Left ventricle myocardium inferior (tissue), 1 donor: ENCODE measurements around the gene SLC39A11. TPM values are rescaled to one million over a fixed set of nuclear protein-coding genes. Genes with fewer than 3 reads are reported as not detected.

Experiments used
- DNase-seq: peaks from one replicate; pipeline ENCODE4 v3.0.0-alpha.2; 2020
- H3K27ac ChIP-seq: fragments of 200-600 bp; replicated peaks from 2 replicates; pipeline ENCODE4 v1.8.0; 2021
- H3K27me3 ChIP-seq: fragments of 200-600 bp; 2 replicates; pipeline ENCODE4 v1.8.0; 2021; ENCODE audit warnings: low read depth
- H3K36me3 ChIP-seq: fragments of 200-600 bp; 2 replicates; pipeline ENCODE4 v1.8.0; 2021
- H3K4me1 ChIP-seq: fragments of 200-600 bp; 2 replicates; pipeline ENCODE4 v1.8.0; 2021
- H3K4me3 ChIP-seq: fragments of 200-600 bp; 2 replicates; pipeline ENCODE4 v1.8.0; 2021; ENCODE audit warnings: mild to moderate bottlenecking, moderate library complexity
- H3K9me3 ChIP-seq: fragments of 200-600 bp; replicated peaks from 2 replicates; pipeline ENCODE4 v1.8.0; 2021
- intact Hi-C: fragments of 100-400 bp; cut with micrococcal nuclease; formaldehyde crosslinking; loops from one replicate; pipeline ENCODE4 v1.11.0; 2022
- total RNA-seq: library from RNA; stranded (reverse); fragmentation: NEBNext Ultra II Directional; extraction: Animal tissue kit (Norgen Biotek cat#: 25700); gene quantifications from one replicate; pipeline ENCODE4 v1.2.1, GENCODE V29; 2021
- TF ChIP-seq, protein P1 (sequence below): fragments of 200-600 bp; IDR thresholded peaks from 2 replicates; pipeline ENCODE4 v1.8.0; 2021; ENCODE audit warnings: antibody characterized with exemption, mild to moderate bottlenecking, borderline replicate concordance
- donor health status: DM: no; HTN: yes; CAD: no; lungs with severe emphysema.

SLC39A11 gene
- total RNA-seq, 1 donor from 2014 or later: 6.4 TPM

- no peaks in the 10 kb centered on the region for H3K36me3 ChIP-seq
- intact Hi-C loops: no loop called here
- DNase-seq: no peak
- H3K27ac ChIP-seq: no peak overlapping the region
- no peaks in the 10 kb centered on the region for H3K9me3 ChIP-seq
- peaks cover 7% of the 10 kb centered on the region for H3K4me1 ChIP-seq
- no peak overlapping the region for H3K4me3 ChIP-seq
- TF ChIP-seq, protein P1, sequence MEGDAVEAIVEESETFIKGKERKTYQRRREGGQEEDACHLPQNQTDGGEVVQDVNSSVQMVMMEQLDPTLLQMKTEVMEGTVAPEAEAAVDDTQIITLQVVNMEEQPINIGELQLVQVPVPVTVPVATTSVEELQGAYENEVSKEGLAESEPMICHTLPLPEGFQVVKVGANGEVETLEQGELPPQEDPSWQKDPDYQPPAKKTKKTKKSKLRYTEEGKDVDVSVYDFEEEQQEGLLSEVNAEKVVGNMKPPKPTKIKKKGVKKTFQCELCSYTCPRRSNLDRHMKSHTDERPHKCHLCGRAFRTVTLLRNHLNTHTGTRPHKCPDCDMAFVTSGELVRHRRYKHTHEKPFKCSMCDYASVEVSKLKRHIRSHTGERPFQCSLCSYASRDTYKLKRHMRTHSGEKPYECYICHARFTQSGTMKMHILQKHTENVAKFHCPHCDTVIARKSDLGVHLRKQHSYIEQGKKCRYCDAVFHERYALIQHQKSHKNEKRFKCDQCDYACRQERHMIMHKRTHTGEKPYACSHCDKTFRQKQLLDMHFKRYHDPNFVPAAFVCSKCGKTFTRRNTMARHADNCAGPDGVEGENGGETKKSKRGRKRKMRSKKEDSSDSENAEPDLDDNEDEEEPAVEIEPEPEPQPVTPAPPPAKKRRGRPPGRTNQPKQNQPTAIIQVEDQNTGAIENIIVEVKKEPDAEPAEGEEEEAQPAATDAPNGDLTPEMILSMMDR: no peak
- no peaks in the 10 kb centered on the region for H3K27me3 ChIP-seq
These were observed 408.0 kb downstream of the SLC39A11 start for GRCh38 chr17:72684405-72685020.

- TF ChIP-seq, protein P1: no peak
- no peaks in the 10 kb centered on the region for H3K27me3 ChIP-seq
- H3K4me1 ChIP-seq: peaks cover 7% of the 10 kb centered on the region
- intact Hi-C loops: no loop called here
- H3K4me3 ChIP-seq: no peak overlapping the region
- H3K36me3 ChIP-seq: no peaks in the 10 kb centered on the region
- no peaks in the 10 kb centered on the region for H3K9me3 ChIP-seq
- no peak for DNase-seq
- no peak overlapping the region for H3K27ac ChIP-seq
These were observed 408.7 kb downstream of the SLC39A11 start for GRCh38 chr17:72683506-72684404.

DNA sequence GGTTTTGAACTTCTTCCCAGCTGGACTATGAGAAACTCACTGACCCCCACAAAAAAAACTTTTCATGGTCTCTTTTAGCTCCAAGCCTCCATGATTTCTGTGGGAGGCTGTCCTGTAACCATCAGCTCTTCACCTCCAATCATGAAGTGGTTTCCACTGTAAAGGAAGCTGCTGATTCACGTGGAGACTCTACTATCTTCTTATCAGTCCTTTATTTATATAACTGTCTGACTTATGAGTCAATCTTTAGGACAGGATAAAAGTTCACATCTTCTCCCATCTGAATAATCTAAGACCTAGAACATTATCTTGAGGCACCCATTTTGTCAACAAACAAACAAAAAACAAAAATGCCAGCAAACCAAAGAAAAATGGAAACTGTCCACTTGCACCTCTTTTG is 409.9 kb downstream of the SLC39A11 start:
- Histone ChIP-seq H3K4me1 (peaks cover 7% of the 10 kb centered on the region), H3K4me3 (no peak overlapping the region), H3K36me3 (no peaks in the 10 kb centered on the region), H3K27ac (no peak overlapping the region), H3K27me3 (no peaks in the 10 kb centered on the region), H3K9me3 (no peaks in the 10 kb centered on the region)
- intact Hi-C loops: no loop called here
- no peak for DNase-seq
- TF ChIP-seq, protein P1: no peak

- DNase-seq: no peak
- intact Hi-C loops: no loop called here
- TF ChIP-seq, protein P1: no peak
- Histone ChIP-seq H3K27me3 (no peaks in the 10 kb centered on the region), H3K4me1 (peaks cover 7% of the 10 kb centered on the region), H3K27ac (no peak overlapping the region), H3K36me3 (no peaks in the 10 kb centered on the region), H3K9me3 (no peaks in the 10 kb centered on the region), H3K4me3 (no peak overlapping the region)
These were observed 410.6 kb downstream of the SLC39A11 start for GRCh38 chr17:72681844-72682243.

GRCh38 chr17:72677714-72678390 is 414.6 kb downstream of the SLC39A11 start:
- no peaks in the 10 kb centered on the region for H3K4me1 ChIP-seq
- DNase-seq: no peak
- intact Hi-C loops: no loop called here
- no peaks in the 10 kb centered on the region for H3K36me3 ChIP-seq
- H3K4me3 ChIP-seq: no peak overlapping the region
- no peaks in the 10 kb centered on the region for H3K9me3 ChIP-seq
- no peak overlapping the region for H3K27ac ChIP-seq
- H3K27me3 ChIP-seq: no peaks in the 10 kb centered on the region
- TF ChIP-seq, protein P1: no peak
